HG02642 (cell line): ENCODE measurements around the gene LMBRD2.

Source experiments
- ATAC-seq: cut with Tn5 transposase; IDR thresholded peaks from one replicate; pipeline ENCODE4 v1.9.1; 2021; ENCODE audit warnings: mild to moderate bottlenecking; ENCODE audit not compliant: unreplicated experiment, poor library complexity

The LMBRD2 gene

GRCh38 chr5:36125868-36126267 lies 25.8 kb downstream of the LMBRD2 start:
- no peak for ATAC-seq

GRCh38 chr5:36111238-36111637 lies 40.4 kb downstream of the LMBRD2 start:
- ATAC-seq = no peak

- no peak for ATAC-seq
Measured at GRCh38 chr5:36108758-36109460, 42.8 kb downstream of the LMBRD2 start.

- ATAC-seq = no peak
Measured at GRCh38 chr5:36105819-36106218, 45.9 kb downstream of the LMBRD2 start.

GRCh38 chr5:36099748-36100147 lies 51.9 kb downstream of the LMBRD2 start:
- no peak for ATAC-seq

GRCh38 chr5:36096486-36096885 lies 55.2 kb downstream of the LMBRD2 start:
- ATAC-seq = no peak

- ATAC-seq = peak; percentile 81
Measured at GRCh38 chr5:36089989-36090388, 61.7 kb downstream of the LMBRD2 start.

- peak; percentile 95 for ATAC-seq
Measured at GRCh38 chr5:36079200-36079781, 72.4 kb downstream of the LMBRD2 start.

GRCh38 chr5:36078430-36078829 lies 73.3 kb downstream of the LMBRD2 start:
- no peak for ATAC-seq

- peak; percentile 83 for ATAC-seq
Measured at GRCh38 chr5:36073595-36074216, 78.0 kb downstream of the LMBRD2 start.

- peak; percentile 76 for ATAC-seq
Measured at GRCh38 chr5:36070687-36071571, 80.8 kb downstream of the LMBRD2 start.

- ATAC-seq = no peak
Measured at GRCh38 chr5:36068751-36069281, 82.9 kb downstream of the LMBRD2 start.

GRCh38 chr5:36066540-36067210 lies 85.0 kb downstream of the LMBRD2 start, which contains the start of gene UGT3A2:
TSS of gene UGT3A2 (minus strand) at chr5:36066882. CDS start at chr5:36066789, 93 bp downstream.
- no peak for ATAC-seq

- ATAC-seq = no peak
Measured at GRCh38 chr5:36066001-36066539, 85.6 kb downstream of the LMBRD2 start.

GRCh38 chr5:36060420-36060887 lies 91.2 kb downstream of the LMBRD2 start:
- no peak for ATAC-seq

GRCh38 chr5:36059571-36060419 lies 91.9 kb downstream of the LMBRD2 start:
- no peak for ATAC-seq

- no peak for ATAC-seq
Measured at GRCh38 chr5:36058776-36059175, 92.9 kb downstream of the LMBRD2 start.

- no peak for ATAC-seq
Measured at GRCh38 chr5:36057386-36057785, 94.3 kb downstream of the LMBRD2 start.

- no peak for ATAC-seq
Measured at GRCh38 chr5:36056422-36056821, 95.3 kb downstream of the LMBRD2 start.
